ENCODE measurements around the gene NDOR1. TPM values are rescaled to one million over a fixed set of nuclear protein-coding genes. Genes with fewer than 3 reads are reported as not detected.

NDOR1 gene
- total RNA-seq, 3 donors from 2014 or later (not counting 1 experiment from before 2014, with no cell fraction given): 31.1 to 36.0 (median 31.9) TPM

DNA sequence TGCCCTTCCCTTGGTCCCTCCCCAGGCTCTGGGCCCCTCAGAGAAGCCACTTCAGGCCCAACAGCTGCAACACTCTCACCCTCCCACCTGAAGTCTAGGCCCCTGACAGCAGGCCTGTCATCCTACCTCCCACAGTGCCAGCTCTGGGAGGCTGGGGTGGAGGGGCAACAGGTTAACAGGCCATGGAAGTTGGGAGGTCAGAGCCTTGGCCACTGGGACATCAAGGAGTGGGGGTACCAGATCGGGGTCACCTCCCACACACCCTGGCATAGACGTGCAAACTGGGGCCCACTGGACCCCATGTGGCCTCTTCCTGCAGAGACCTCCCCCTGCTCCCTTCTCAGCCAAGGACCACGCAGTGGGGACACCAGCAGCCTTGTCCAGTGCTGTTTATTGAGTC lies 14.3 kb upstream of the NDOR1 start:
- no peak overlapping the region for H3K27ac ChIP-seq (ENCODE audit: low read length)
- peaks cover 16% of the 10 kb centered on the region for H3K36me3 ChIP-seq (ENCODE audit: control insufficient read depth, insufficient read depth, low read length)
- peaks cover 33% of the 10 kb centered on the region for H3K4me1 ChIP-seq (ENCODE audit: control insufficient read depth, insufficient read depth, low read length)
- TF ChIP-seq, protein P1, sequence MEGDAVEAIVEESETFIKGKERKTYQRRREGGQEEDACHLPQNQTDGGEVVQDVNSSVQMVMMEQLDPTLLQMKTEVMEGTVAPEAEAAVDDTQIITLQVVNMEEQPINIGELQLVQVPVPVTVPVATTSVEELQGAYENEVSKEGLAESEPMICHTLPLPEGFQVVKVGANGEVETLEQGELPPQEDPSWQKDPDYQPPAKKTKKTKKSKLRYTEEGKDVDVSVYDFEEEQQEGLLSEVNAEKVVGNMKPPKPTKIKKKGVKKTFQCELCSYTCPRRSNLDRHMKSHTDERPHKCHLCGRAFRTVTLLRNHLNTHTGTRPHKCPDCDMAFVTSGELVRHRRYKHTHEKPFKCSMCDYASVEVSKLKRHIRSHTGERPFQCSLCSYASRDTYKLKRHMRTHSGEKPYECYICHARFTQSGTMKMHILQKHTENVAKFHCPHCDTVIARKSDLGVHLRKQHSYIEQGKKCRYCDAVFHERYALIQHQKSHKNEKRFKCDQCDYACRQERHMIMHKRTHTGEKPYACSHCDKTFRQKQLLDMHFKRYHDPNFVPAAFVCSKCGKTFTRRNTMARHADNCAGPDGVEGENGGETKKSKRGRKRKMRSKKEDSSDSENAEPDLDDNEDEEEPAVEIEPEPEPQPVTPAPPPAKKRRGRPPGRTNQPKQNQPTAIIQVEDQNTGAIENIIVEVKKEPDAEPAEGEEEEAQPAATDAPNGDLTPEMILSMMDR (IDR thresholded peaks at IDR 0.05): no peak
- Mint-ChIP-seq H3K4me1 (peaks cover 20 to 39% of the 10 kb centered on the region in 2 donors), H3K27me3 (ENCODE audit: low read depth in 2 of 2) (no peaks in the 10 kb centered on the region), H3K4me3 (no peak overlapping the region), H3K9me3 (no peaks in the 10 kb centered on the region), H3K36me3 (no peaks in the 10 kb centered on the region), H3K27ac (peak overlapping the region; percentile 70 to 83)
- H3K4me3 ChIP-seq (ENCODE audit: low read length): no peak overlapping the region
- H3K27me3 ChIP-seq (ENCODE audit: control insufficient read depth, insufficient read depth, low read length): no peaks in the 10 kb centered on the region
- WGBS (ENCODE audit: insufficient coverage): 84% methylated on average over 3 of the region's 3 CpGs
- ATAC-seq (no peak), DNase-seq (no peak)
- no peaks in the 10 kb centered on the region for H3K9me3 ChIP-seq (ENCODE audit: control insufficient read depth, insufficient read depth, low read length)
- intact Hi-C loops (cut with micrococcal nuclease): no loop called here

DNA sequence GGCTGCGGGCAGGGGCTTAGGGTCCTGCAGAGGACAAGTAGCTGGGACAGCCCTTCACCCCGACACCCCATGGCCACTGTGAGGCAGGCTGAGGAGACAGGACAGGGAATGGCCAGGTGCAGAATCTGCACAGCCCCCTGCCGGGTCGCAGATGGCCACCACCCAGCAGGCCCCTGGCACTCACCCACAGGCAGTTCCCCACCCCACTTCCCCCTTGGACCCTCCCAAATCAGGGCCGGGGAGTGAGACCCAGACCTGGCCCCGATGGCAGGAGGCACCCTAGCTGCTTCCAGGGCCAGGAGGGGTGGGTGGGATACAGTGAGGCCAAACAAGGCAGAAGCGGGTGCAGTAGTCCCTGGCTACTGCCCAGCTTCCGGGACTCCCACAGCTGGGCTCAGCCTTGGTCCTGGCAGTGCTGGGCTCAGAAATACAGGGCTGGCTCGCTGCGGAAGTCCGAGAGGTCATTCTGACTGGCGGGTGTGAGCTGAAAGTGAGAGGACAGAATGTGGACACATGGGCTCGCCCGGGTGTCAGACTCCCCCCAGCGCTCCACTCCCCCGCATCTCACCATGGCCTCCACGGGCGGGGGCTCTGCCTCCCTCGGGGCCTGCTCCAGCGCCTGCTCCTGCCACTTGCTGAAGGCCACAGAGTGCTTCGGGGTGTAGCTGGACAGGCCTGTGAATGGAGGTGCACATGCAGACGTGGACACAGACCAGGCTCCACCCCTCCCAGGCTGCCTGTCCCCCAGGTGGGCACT lies 13.6 kb upstream of the NDOR1 start:
- TF ChIP-seq, protein P1 (IDR thresholded peaks at IDR 0.05): no peak
- Mint-ChIP-seq H3K36me3 (no peaks in the 10 kb centered on the region), H3K4me3 (no peak overlapping the region), H3K27me3 (ENCODE audit: low read depth in 2 of 2) (no peaks in the 10 kb centered on the region), H3K9me3 (no peaks in the 10 kb centered on the region), H3K27ac (peak overlapping the region in 1 of 2 donors; percentile 83), H3K4me1 (peaks cover 16 to 41% of the 10 kb centered on the region in 2 donors)
- intact Hi-C loops (cut with micrococcal nuclease): no loop called here
- H3K27me3 ChIP-seq (ENCODE audit: control insufficient read depth, insufficient read depth, low read length): no peaks in the 10 kb centered on the region
- H3K4me1 ChIP-seq (ENCODE audit: control insufficient read depth, insufficient read depth, low read length): peaks cover 27% of the 10 kb centered on the region
- peaks cover 16% of the 10 kb centered on the region for H3K36me3 ChIP-seq (ENCODE audit: control insufficient read depth, insufficient read depth, low read length)
- ATAC-seq: no peak
- H3K4me3 ChIP-seq (ENCODE audit: low read length): no peak overlapping the region
- no peak overlapping the region for H3K27ac ChIP-seq (ENCODE audit: low read length)
- H3K9me3 ChIP-seq (ENCODE audit: control insufficient read depth, insufficient read depth, low read length): no peaks in the 10 kb centered on the region
- no peak for DNase-seq
- WGBS (ENCODE audit: insufficient coverage): 95% methylated on average over 22 of the region's 22 CpGs

DNA sequence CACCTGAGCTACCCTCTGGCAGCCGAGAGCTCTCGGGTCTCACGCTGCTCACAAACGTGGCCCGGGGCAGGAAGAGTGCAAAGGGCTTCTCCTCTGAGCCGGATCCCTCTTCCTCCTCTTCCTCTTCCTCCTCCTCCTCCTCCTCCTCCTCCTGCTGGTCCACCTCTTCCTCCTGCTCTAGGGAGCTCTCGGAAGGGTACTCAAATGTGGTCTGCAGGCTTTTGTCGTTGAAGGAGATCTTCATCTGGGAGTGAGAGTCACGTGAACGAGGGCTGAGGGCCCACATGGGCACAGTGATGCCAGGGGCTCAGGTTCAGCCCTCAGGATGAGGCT lies 13.1 kb upstream of the NDOR1 start:
- Mint-ChIP-seq H3K27me3 (ENCODE audit: low read depth in 2 of 2) (no peaks in the 10 kb centered on the region), H3K4me3 (no peak overlapping the region), H3K4me1 (peaks cover 10 to 38% of the 10 kb centered on the region in 2 donors), H3K27ac (no peak overlapping the region), H3K36me3 (no peaks in the 10 kb centered on the region), H3K9me3 (no peaks in the 10 kb centered on the region)
- no peak overlapping the region for H3K4me3 ChIP-seq (ENCODE audit: low read length)
- intact Hi-C loops (cut with micrococcal nuclease): no loop called here
- DNase-seq: no peak
- 93% methylated on average over 10 of the region's 10 CpGs for WGBS (ENCODE audit: insufficient coverage)
- no peaks in the 10 kb centered on the region for H3K27me3 ChIP-seq (ENCODE audit: control insufficient read depth, insufficient read depth, low read length)
- peaks cover 21% of the 10 kb centered on the region for H3K4me1 ChIP-seq (ENCODE audit: control insufficient read depth, insufficient read depth, low read length)
- TF ChIP-seq, protein P1 (IDR thresholded peaks at IDR 0.05): no peak
- ATAC-seq: no peak
- no peaks in the 10 kb centered on the region for H3K9me3 ChIP-seq (ENCODE audit: control insufficient read depth, insufficient read depth, low read length)
- no peak overlapping the region for H3K27ac ChIP-seq (ENCODE audit: low read length)
- peaks cover 16% of the 10 kb centered on the region for H3K36me3 ChIP-seq (ENCODE audit: control insufficient read depth, insufficient read depth, low read length)

DNA sequence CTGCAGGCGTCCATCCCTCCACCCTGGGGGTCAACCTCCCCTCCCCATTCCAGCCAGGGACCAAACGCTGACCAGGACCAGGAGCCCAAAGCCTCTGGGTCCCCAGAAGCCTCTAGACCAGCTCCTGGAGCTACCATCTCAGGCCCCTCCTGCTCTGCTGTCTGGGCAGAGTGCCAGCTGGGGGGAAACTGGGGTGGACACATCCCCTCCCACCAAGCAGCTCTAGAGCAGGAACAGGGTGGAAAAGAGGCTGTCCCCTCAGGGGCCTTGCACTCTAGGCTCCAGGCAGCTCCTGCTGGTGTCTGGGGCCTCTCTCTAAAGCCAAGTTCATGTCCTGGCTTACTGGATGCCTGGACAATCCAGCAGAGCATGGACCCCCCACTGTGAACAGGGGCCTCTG lies 12.6 kb upstream of the NDOR1 start:
- TF ChIP-seq, protein P1 (IDR thresholded peaks at IDR 0.05): no peak

More for the DNA sequence above, 12.6 kb upstream of the NDOR1 start:
- ATAC-seq (no peak), DNase-seq (no peak)
- no peaks in the 10 kb centered on the region for H3K27me3 ChIP-seq (ENCODE audit: control insufficient read depth, insufficient read depth, low read length)
- Mint-ChIP-seq H3K36me3 (no peaks in the 10 kb centered on the region), H3K9me3 (no peaks in the 10 kb centered on the region), H3K27ac (no peak overlapping the region), H3K4me3 (no peak overlapping the region), H3K27me3 (ENCODE audit: low read depth in 2 of 2) (no peaks in the 10 kb centered on the region), H3K4me1 (peaks cover 6 to 34% of the 10 kb centered on the region in 2 donors)
- no peak overlapping the region for H3K27ac ChIP-seq (ENCODE audit: low read length)
- intact Hi-C loops (cut with micrococcal nuclease): no loop called here
- peaks cover 17% of the 10 kb centered on the region for H3K4me1 ChIP-seq (ENCODE audit: control insufficient read depth, insufficient read depth, low read length)
- H3K36me3 ChIP-seq (ENCODE audit: control insufficient read depth, insufficient read depth, low read length): peaks cover 16% of the 10 kb centered on the region
- 85% methylated on average over 2 of the region's 2 CpGs for WGBS (ENCODE audit: insufficient coverage)
- no peak overlapping the region for H3K4me3 ChIP-seq (ENCODE audit: low read length)
- no peaks in the 10 kb centered on the region for H3K9me3 ChIP-seq (ENCODE audit: control insufficient read depth, insufficient read depth, low read length)
